IPS-18a (cell line): ENCODE measurements around the gene APCDD1L.
"Not testable (repeated sequence)": the region's sequence is repeated elsewhere in the genome, so short reads cannot be mapped to it uniquely, and the experiment has no call there.

Experiments used
- H3K27ac ChIP-seq: one replicate; pipeline ENCODE4 v1.5.1; 2013; ENCODE audit warnings: low read length
- H3K27me3 ChIP-seq: one replicate; pipeline ENCODE4 v1.6.1; 2013; ENCODE audit warnings: mild to moderate bottlenecking, low read length; ENCODE audit not compliant: control insufficient read depth, insufficient read depth
- H3K36me3 ChIP-seq: one replicate; pipeline ENCODE4 v1.6.1; 2013; ENCODE audit warnings: low read depth, low read length; ENCODE audit not compliant: control insufficient read depth
- H3K4me1 ChIP-seq: one replicate; pipeline ENCODE4 v1.6.1; 2013; ENCODE audit warnings: low read depth, low read length; ENCODE audit not compliant: control insufficient read depth
- H3K4me3 ChIP-seq: one replicate; pipeline ENCODE4 v1.5.1; 2013; ENCODE audit warnings: low read length
- H3K9ac ChIP-seq: one replicate; pipeline ENCODE4 v1.6.1; 2013; ENCODE audit warnings: mild to moderate bottlenecking, low read length, moderate library complexity
- H3K9me3 ChIP-seq: one replicate; pipeline ENCODE4 v1.6.1; 2013; ENCODE audit warnings: low read depth, low read length; ENCODE audit not compliant: control insufficient read depth

The APCDD1L gene

GRCh38 chr20:58424218-58424969, 90.8 kb downstream of the APCDD1L start:
- no peak overlapping the region for H3K9ac ChIP-seq
- peaks cover 4% of the 10 kb centered on the region for H3K9me3 ChIP-seq
- no peaks in the 10 kb centered on the region for H3K27me3 ChIP-seq
- H3K4me3 ChIP-seq = no peak overlapping the region
- H3K4me1 ChIP-seq = peaks cover 29% of the 10 kb centered on the region
- no peak overlapping the region for H3K27ac ChIP-seq
- H3K36me3 ChIP-seq = peaks cover 4% of the 10 kb centered on the region

GRCh38 chr20:58421497-58421850, 93.7 kb downstream of the APCDD1L start:
- peaks cover 4% of the 10 kb centered on the region for H3K36me3 ChIP-seq
- no peaks in the 10 kb centered on the region for H3K27me3 ChIP-seq
- H3K9me3 ChIP-seq = no peaks in the 10 kb centered on the region
- H3K4me1 ChIP-seq = peaks cover 43% of the 10 kb centered on the region
- no peak overlapping the region for H3K27ac ChIP-seq
- H3K4me3 ChIP-seq = no peak overlapping the region
- H3K9ac ChIP-seq = no peak overlapping the region

- peaks cover 48% of the 10 kb centered on the region for H3K4me1 ChIP-seq
- no peak overlapping the region for H3K27ac ChIP-seq
- no peak overlapping the region for H3K9ac ChIP-seq
- no peaks in the 10 kb centered on the region for H3K27me3 ChIP-seq
- H3K36me3 ChIP-seq = peaks cover 4% of the 10 kb centered on the region
- no peaks in the 10 kb centered on the region for H3K9me3 ChIP-seq
- H3K4me3 ChIP-seq = no peak overlapping the region
Measured at GRCh38 chr20:58420798-58421496, 94.3 kb downstream of the APCDD1L start.

GRCh38 chr20:58418949-58419748, 96.0 kb downstream of the APCDD1L start:
- H3K36me3 ChIP-seq = peaks cover 4% of the 10 kb centered on the region
- H3K4me3 ChIP-seq = no peak overlapping the region
- H3K4me1 ChIP-seq = peaks cover 40% of the 10 kb centered on the region
- no peaks in the 10 kb centered on the region for H3K9me3 ChIP-seq
- H3K27ac ChIP-seq = no peak overlapping the region
- H3K9ac ChIP-seq = no peak overlapping the region
- no peaks in the 10 kb centered on the region for H3K27me3 ChIP-seq

- peaks cover 4% of the 10 kb centered on the region for H3K36me3 ChIP-seq
- peaks cover 27% of the 10 kb centered on the region for H3K4me1 ChIP-seq
- no peak overlapping the region for H3K4me3 ChIP-seq
Measured at GRCh38 chr20:58417438-58417837, 97.8 kb downstream of the APCDD1L start.

GRCh38 chr20:58416835-58417234, 98.4 kb downstream of the APCDD1L start:
- Histone ChIP-seq H3K36me3 (peaks cover 4% of the 10 kb centered on the region), H3K4me3 (no peak overlapping the region), H3K9me3 (no peaks in the 10 kb centered on the region), H3K9ac (no peak overlapping the region), H3K4me1 (peaks cover 23% of the 10 kb centered on the region), H3K27ac (no peak overlapping the region), H3K27me3 (no peaks in the 10 kb centered on the region)

More at GRCh38 chr20:58417438-58417837, 97.8 kb downstream of the APCDD1L start:
- Histone ChIP-seq H3K9ac (no peak overlapping the region), H3K9me3 (no peaks in the 10 kb centered on the region), H3K27ac (no peak overlapping the region), H3K27me3 (no peaks in the 10 kb centered on the region)

- Histone ChIP-seq H3K27ac (no peak overlapping the region), H3K27me3 (no peaks in the 10 kb centered on the region), H3K4me3 (no peak overlapping the region), H3K9ac (no peak overlapping the region), H3K36me3 (peaks cover 4% of the 10 kb centered on the region), H3K9me3 (no peaks in the 10 kb centered on the region), H3K4me1 (peaks cover 21% of the 10 kb centered on the region)
Measured at GRCh38 chr20:58416057-58416456, 99.1 kb downstream of the APCDD1L start.

- not testable (repeated sequence) for H3K9me3 ChIP-seq, H3K27ac ChIP-seq, H3K27me3 ChIP-seq, H3K9ac ChIP-seq, H3K4me3 ChIP-seq, H3K36me3 ChIP-seq
- peaks cover 21% of the 10 kb centered on the region for H3K4me1 ChIP-seq
Measured at GRCh38 chr20:58414786-58415185, 100.4 kb downstream of the APCDD1L start.

GRCh38 chr20:58414216-58414615, 101.0 kb downstream of the APCDD1L start:
- not testable (repeated sequence) for H3K36me3 ChIP-seq, H3K4me3 ChIP-seq, H3K27me3 ChIP-seq, H3K27ac ChIP-seq, H3K9me3 ChIP-seq, H3K9ac ChIP-seq
- peaks cover 21% of the 10 kb centered on the region for H3K4me1 ChIP-seq
